Stimulated activated CD8-positive, alpha-beta memory T cell treated with anti-CD3 and anti-CD28 coated beads, Interleukin-2, amount 100 ng/mL, for 48 hours (primary cell): ENCODE measurements around the gene LGMN.
"Not testable (repeated sequence)": the region's sequence is repeated elsewhere in the genome, so short reads cannot be mapped to it uniquely, and the experiment has no call there.

Source experiments
- DNase-seq, 2 donors: peaks; one replicate each; pipeline ENCODE4 v3.0.0-alpha.2; 2020; ENCODE audit warnings: low read depth in 2 of 2

LGMN gene

DNA sequence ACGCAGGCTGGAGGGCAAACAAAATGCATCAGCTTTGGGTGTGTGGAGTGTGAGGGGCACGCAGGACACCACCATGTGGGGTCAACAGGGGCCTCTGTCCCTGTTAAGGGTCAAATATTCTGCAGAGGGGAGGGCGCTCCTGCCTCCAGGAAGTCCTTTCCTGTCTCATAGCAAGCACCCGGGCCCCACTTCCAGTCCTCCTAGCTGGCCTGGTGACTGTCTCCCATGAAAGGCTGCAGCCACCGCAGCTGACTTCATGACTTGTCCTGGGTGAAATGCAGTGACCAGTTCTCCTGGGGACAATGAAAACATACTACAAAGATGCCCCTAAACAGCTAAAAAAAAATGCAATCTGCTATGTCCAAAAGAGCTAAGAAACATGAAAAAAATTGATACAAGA lies 53.6 kb downstream of the LGMN start:
- DNase-seq, result no peak

DNA sequence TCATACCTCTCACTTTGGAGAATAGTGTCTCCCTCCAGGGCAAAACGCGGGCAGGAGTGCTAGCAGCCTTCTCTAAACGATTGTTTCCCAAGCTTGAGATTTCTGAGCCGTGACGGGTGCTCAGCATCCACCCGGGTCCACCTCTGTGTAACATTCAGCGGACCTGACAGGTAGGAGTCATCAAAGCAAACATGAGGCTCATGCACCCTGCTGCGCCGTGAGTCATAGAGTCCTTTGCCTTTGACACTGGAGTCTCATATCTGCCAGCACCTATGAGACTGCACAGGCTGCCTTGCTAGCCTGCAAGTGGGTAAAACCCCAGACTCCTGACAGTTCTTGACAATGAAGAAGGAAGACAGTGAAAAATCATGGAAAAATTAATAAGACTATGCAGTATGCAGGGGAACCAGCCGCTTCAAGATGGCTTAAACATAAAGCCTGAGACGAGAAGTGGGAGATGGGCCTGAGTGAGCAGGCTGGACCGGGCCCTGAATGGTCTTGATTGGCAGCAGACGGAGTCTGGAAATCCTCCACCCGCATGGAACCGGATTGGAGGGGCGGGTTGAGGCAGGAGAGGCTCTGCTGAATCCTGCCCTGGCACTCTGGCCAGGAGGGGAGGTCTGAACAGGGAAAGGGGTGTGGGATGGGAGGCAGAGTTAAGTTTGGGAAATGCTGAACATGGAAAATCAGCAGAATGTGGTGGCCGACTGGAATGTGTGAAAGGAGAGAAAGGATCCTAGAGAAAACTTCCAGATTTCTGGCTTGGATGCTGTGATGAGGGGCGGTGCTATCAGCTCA lies 54.2 kb downstream of the LGMN start:
- no peak for DNase-seq

DNA sequence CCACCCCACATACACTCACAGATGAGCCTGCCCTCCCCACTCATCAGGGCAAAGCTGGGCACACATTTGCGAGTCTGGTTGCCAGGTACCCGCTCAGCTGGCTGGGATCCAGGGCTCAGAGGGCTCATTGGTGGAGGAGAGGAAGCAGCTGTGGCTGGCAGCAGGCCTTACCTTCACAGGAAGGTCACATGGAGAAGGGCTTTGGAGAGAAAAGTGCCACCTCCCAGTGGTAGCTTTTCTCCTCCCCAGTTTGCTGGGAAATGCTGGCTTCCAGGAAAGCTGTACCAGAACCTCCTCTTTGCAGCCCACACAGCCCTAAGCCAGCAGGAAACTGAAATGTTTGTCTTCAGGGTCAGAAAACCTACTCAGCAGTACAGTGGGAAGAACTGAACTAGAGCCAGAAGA lies 55.6 kb downstream of the LGMN start:
- no peak for DNase-seq

DNA sequence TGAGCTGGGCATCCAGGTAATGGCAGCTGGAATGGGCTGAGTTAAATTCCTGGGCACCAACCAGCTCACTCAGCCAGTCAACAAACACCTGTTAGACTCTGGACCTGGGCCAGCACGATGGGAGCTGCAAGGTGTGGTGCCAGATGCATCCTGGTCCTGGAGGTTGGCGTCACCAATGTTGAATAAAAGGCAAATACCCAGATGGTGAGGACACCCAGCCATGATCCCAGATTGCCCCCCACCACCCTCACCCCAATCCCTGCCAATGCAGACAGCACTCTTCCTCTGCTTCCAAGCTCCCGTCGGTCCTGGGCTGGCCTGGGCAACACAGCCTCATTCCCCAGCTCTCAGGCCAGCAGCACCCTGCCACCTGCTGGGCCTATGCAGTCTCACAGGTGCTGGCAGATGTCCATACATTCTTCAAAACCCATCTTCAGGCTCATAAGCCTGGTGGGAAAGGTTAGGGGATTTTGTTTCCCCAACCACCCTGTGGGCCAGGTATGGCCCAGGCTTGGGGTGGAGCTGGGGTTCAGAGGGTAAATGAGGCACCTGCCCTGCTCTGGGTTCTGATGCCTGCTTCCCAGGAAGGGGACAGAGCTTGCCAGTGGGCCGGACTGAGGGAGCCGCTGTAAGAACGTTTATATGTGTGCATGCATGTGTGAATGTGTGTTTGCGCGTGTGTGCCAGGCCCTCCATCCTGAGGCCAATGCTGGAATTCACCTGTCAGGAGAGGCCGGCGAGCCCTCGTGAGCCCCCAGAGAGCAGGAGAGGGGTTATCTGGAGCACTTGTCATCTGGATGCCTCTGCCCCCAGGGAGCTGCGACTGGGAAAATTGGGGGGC lies 58.0 kb downstream of the LGMN start:
- DNase-seq, result no peak

DNA sequence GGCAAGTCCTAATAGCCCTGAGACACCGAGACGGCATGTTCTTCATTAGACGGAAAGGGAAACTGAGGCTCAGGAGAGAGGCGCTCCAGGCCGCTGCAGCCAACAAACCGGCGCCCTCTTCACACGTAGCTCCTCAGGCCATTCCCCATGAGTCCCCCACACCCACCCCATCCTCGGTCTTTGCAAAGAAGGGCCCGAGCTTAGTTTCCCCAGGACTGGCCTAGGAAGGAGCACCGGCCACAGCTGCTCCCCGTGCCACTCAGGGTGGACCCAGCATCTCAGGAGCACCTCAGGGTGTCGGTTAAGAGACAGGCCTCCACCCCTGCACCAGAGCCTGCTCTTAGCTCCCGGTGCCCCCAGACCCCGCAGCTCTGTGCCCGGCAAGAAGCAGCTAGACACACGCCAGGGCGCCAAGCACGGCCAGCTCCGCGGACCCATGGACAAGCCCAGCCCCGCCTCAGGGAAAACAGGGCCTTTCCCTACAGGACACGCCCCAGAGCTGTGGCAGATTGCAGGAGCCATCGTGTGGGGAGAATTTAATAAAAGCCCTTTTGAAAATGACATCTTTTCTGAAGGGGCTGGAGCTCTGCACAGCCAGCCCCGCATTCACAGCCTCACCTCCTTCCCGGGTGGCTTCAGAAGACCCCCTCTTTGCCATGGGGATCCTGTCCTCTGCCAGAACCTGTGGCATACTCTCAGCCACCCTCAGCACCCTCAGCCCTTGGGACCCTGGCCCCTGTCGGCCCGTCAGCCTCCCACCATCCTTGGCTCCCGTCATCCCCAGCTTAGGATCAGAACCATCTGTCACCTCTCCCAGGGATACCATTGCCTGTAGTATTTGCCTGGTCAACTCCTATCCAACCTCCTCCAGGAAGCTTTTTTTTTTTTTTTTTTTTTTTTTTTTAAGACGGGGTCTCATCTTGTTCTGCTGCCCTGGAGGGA lies 59.7 kb downstream of the LGMN start:
- DNase-seq, result no peak

DNA sequence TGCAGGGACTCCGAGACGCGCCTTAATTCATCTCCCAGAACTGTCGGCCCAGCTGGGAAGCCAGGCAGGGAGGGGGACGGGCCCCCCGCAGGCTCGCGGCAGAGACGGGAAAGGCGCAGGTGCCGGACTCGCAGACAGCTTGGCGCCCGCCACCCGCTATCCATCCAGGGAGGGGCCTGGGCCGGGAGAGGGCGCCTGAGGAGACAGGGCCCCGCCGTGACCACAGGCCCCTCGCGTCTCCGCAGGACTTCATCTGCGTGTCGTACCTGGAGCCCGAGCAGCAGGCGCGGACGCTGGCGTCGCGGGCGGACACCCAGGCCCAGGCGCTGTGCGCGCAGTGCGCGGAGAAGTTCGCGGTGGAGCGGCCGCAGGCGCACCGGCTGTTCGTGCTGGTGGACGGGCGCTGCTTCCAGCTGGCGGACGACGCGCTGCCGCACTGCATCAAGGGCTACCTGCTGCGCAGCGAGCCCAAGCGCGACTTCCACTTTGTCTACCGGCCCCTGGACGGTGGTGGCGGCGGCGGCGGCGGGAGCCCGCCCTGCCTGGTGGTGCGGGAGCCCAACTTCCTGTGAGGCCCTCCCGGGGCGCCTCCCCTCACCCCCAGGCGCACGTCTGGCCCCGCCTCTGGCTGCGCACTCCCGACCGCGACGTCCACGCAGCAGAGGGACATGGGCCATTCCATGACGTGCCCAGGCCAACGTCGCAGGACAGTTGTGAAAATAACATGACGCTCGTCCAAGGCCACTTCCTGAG lies 60.6 kb downstream of the LGMN start:
- no peak for DNase-seq

DNA sequence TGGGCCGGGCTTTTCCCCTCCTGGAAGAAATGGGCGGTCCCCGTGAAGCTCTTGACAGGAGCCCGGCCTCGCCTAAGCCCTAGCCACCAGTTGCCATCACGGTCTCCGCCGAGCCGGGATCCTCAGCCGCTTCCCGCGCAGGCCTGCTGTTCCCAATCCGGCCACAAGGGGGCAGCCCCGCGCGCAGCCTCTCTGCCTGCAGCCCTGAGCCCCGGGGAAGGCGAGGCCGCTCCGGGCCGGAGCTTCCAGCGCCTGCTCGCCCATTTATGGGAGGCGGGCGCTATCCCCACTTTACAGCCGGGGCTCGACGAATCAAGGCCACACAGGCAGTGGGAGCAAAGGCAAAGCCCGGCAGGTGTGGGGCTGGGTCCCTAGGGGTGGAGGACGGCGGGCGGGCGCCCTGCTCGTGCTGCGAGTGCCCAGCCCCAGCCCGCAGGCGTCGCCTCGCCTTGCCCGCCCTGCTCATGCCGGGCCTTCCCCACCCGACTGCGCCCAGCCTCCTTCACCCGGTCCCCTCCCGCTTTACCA lies 61.5 kb downstream of the LGMN start:
- peak; percentile 51 to 57 for DNase-seq

DNA sequence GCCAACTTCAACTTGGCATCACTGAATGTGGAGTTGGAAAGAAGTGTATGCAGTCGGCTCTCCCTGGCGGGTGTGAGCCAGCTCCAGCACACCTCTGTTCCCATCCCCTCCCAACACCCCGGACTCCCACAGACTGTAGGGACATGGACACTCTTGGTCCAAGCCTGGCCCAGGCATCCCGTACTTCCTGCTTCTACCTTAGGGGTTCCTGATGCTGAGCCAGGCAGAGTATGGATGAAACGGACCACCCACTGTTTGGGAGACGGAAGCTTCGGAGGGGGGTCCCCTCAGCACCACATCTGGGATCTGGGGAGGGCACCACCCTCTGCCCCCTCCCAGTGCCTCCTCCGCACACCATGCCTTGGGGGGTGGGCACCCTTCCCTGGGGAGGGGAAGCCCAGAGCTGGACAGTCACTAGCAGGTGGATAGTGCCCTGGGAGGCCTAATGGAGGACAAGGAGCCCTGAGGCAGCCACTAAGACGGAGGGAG lies 62.0 kb downstream of the LGMN start:
- no peak for DNase-seq

DNA sequence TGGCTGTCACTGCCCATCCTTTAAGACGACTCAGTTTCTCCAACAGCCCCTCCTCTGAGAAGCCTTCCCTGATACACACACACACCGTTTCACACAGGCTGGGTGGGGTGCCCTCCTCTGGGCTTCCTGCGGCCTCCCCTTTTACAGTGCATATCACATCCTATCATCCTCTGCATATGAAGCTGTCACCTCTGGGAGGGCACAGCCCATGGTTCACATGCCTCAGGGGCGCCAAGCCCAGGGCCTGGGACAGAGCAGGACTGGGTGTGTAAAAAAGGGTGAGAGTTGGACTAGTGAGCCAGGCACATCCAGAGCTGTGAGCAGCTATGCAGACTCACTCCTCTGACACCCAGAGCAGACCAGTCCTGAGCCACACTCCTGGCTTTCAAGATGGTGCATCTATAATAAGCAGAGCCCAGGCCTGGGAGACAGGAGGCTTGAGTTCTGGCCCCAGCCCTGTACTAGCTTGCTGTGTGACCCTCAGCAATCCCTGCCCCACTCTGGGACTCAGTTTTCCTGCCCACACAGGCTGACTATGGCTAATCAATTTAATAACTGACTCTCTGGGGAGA lies 62.6 kb downstream of the LGMN start:
- DNase-seq, result no peak

DNA sequence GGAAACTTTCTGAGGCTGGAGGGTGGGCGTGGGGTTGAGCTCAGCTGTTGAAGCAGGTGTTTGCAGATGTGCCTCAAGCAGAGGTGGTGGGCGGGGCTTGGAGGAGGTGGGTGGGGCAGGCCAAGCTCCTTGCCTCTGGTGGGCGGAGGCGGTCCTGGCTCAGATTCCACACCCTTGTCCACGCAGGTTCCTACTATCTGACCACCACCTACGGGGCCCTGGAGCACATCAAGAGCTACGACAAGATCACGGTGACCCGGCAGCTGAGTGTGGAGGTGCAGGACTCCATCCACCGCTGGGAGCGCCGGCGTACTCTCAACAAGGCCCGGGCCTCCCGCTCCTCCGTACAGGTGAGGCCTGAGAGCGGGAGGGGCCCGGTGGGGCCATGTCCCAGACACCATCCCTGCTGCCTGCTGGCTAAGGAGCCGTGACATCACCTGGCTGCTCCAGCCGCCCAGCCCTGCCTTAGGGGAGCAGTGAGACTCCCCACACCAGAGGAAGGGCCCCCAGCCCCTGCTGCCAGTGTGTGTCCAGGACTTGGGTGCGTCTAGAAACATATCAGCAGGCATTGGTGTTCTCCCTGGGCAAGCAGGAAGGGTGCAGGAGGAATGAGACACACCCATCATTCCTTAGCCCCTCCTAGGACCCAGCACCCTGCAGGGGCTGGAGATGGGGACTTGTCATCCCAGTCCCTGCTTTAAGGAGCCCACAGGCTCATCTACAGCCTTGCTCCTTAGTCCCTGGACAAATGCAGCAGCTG lies 63.4 kb downstream of the LGMN start:
- no peak for DNase-seq

DNA sequence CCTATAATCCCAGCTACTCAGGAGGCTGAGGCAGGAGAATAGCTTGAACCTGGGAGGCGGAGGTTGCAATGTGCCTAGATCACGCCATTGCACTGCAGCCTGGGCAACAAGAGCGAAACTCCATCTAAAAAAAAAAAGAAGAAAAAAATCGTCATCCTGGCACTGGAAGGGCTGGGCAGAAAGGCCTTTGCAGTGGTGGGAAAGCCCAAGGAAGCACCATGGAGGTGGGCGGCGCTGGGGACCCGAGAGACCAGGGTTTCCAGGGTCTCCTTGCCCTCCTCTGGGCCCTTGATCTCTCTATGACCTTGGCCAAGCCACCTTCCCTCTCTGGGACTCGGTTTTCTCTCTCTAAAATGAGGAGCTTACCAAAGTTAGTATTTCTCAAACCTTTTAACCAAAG lies 65.4 kb downstream of the LGMN start:
- no peak for DNase-seq

DNA sequence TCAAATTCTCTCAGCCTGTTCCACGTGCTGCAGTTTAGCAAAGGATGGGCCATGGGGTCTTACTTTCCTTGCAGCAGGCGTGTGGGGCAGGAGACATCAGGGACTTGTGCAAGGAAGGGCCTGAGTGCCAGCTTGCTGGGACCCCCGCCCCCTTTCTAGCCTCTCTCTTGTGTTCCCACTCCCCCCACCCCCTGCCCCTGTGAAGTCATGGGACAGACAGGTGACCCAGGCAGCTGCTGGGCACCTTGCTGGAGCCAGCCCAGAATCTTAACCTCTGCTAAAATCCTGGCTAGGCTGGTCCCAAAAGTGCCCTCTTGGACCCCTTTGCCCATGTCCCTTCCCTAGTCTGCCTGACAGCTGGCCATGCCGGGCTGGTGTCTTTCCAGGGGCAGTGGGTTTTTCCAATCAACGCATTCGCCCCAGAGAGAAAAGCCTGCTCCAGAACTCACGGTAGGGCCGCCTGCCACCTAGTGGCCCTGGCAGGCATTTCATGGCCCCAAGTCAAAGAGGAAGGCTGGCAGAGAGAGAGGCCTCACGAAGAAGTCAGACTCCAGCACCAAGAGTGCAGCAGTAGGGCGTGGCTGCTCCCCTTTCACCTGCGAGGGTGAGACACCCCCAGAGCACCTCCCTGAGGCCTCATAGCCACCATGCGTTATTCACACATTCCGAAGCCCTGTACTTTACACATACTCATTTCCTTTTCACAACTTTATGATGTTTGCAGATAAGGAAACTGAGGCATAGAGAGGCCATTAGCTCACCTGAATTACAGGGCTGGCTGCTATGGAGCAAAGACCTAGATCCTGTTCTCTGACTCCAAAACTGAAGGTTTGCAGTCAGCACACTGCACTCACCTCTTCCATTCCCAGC lies 67.4 kb downstream of the LGMN start:
- DNase-seq, result peak; percentile 52 to 66

DNA sequence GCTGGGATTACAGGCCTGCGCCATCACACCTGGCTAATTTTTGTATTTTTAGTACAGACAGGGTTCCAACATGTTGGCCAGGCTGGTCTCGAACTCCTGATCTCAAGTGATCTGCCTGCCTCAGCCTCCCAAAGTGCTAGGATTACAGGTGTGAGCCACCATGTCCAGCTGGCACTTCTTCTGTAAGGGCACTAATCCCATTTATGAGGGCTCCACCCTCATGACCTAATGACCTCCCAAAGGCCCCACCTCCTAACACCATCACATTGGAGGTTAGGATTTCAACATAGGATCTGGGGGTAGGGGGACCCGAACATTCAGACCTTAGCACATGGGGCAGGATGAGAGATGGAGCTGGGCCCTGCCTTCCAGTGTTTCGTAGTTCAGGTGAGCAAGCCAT lies 68.1 kb downstream of the LGMN start:
- not testable (repeated sequence) for DNase-seq

DNA sequence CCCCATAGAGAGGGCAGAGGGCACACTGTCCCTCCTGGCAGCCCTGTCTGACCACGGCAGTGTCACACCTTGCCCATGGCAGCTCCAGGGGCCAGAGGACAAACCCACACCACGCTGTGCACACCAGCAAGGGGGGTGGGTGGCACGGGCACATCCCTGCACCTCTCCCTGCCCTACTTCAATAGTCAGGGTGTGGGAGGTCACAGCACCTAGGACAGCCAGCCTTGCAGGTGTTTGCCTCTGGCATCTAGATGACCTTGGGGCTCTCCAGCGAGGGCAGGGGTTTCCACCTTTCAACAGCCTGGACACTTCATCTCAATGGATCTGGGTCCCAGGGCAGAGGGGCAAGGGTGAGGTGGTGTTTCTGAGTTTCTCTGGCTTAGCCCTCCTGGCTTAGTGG lies 69.2 kb downstream of the LGMN start:
- no peak for DNase-seq

DNA sequence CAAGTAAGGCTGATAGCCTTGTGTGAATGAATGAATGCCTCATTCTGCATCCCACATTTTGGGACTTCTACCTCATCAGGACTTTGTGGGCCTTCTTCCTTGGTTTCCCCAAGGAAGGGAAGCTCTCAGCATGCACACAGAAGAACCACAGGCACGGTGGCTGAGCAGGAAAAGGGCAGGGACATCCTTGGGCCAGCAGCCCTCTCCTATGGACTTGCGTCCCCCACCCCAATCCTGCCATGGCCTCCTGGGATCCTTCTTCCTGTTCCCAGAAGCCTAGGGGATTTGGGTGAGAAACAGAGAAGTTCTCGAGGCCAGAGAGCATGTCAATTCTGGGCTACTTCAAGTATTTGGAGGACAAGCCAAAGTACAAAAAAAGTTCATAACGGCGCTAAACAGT lies 69.7 kb downstream of the LGMN start:
- no peak for DNase-seq

DNA sequence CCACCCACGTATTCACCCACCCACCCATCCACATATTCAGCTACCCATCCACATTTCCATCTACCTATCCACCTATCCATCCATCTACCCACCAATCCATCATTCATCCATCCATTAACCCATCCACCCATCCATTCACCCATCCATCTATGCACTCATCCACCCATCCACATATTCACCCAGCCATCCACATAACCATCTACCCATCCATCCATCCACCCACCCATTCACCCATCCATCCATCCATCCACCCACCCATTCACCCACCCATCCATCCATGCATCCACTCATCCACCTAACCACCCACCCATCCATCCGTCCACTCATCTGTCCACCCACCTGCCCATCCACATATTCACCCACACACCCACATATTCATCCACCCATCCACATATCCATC lies 70.5 kb downstream of the LGMN start:
- DNase-seq, result no peak

DNA sequence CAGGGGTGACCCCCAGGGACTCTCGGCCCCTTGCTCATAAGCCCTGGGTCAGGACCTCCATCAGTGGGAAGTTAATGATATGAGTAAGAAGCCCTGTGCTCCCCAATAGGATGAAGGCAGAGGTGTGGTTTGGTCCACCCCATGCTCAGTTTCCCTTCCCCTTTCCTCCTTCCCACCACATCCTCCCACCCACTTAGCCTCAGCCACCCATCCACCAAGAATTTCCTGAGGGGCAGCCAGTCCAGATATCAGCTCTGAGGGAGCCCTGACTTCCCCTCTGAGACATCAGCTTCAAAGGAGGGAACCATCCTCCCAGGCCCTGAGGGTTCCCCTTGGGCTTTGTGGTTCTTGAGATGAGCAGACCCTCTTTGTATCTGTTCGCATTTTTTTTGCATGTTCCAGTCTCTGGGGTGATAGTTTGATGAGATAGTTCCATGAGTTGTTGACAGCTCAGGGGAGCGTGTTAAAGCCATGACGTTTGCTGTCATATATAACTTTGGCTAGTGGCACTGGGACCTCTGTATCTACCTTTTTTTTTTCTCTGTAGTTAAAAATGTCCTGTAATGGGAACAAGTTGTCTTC lies 71.2 kb downstream of the LGMN start:
- DNase-seq, result peak; percentile 65 to 67

DNA sequence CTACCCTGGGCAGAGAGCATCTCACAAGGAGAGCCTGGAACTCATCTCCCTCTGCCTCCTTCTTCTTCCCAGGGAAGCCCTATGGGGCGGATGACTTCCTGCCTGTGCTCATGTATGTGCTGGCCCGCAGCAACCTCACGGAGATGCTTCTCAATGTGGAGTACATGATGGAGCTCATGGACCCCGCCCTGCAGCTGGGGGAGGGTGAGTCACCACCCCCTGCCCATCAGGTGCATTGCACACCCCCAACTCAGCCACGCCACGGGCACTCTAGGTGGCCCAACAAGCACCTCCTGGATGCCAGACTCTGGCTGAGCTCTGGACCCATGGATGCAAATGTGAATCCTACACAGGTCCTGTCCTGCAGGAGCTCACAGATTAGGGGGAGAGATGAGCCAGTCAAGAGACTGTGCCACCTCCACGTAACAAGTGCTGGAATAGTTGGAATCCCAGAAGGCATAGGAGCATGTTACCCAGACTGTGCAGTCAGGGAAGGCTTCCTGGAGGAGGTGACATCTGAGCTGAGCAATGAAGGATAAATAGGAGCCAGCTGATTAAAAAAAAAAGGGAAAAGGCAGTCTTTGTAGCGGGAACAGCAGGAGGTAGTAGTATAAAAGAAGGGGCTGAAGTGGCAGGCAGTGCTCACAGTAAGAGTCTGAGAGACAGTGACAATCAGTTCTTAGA lies 71.9 kb downstream of the LGMN start:
- no peak for DNase-seq
